ENCODE data around the gene ST14. TPM values are rescaled to one million over a fixed set of nuclear protein-coding genes. Genes with fewer than 3 reads are reported as not detected.
A peak's percentile ranks its signal among the peaks of the same experiment; 100 is the strongest.

ST14 gene
- total RNA-seq, 1 experiment from 2014 or later: 298 TPM

GRCh38 chr11:130209954-130210854 lies 50.6 kb downstream of the ST14 start:
- BruUV-seq (replicated peaks): TSS peak; percentile 94
- H3K9me3 Mint-ChIP-seq (ENCODE audit: unreplicated experiment): no peaks in the 10 kb centered on the region
- 0 out of 2 replicates have a peak, but pooled peaks cover 5% of the 10 kb centered on the region for H3K4me1 ChIP-seq
- DNase-seq: peak in 1 of 2 experiments; percentile 27
- no peaks in the 10 kb centered on the region for H3K27me3 ChIP-seq (replicated peaks; ENCODE audit: control insufficient read depth, insufficient read depth, low read length)
- H3K27me3 Mint-ChIP-seq (ENCODE audit: insufficient read depth, unreplicated experiment): no peaks in the 10 kb centered on the region
- TF ChIP-seq CTCF (IDR thresholded peaks at IDR 0.05; ENCODE audit: insufficient read depth in 1 of 2, low read depth in 1 of 2, low read length in 1 of 2, severe bottlenecking in 1 of 2, unreplicated experiment in 1 of 2): no peak
- intact Hi-C loops (cut with micrococcal nuclease; ENCODE audit: unreplicated experiment): loop anchor here (10.0 kb wide), 1 partner anchor 655 kb away; no protein-coding TSS in a partner anchor
- H3K4me1 Mint-ChIP-seq (ENCODE audit: low read depth, unreplicated experiment): no peaks in the 10 kb centered on the region
- ChIA-PET POLR2A (no interaction called here), CTCF (no interaction called here)
- no peak overlapping the region for H3K4me3 Mint-ChIP-seq (ENCODE audit: unreplicated experiment)
- peaks cover 88% of the 10 kb centered on the region for H3K36me3 Mint-ChIP-seq (ENCODE audit: insufficient read depth, unreplicated experiment)
- peak overlapping the region; percentile 20 for H3K27ac Mint-ChIP-seq (ENCODE audit: unreplicated experiment)
- H3K4me3 ChIP-seq (ENCODE audit: low read depth, low read length): no peak overlapping the region
- no peaks in the 10 kb centered on the region for H3K36me3 ChIP-seq (ENCODE audit: control insufficient read depth, insufficient read depth, low read length)
- H3K9me3 ChIP-seq: no peaks in the 10 kb centered on the region

GRCh38 chr11:130211144-130211543 lies 51.6 kb downstream of the ST14 start:
- Histone ChIP-seq H3K4me3 (ENCODE audit: low read depth, low read length) (no peak overlapping the region), H3K27me3 (replicated peaks; ENCODE audit: control insufficient read depth, insufficient read depth, low read length) (no peaks in the 10 kb centered on the region), H3K4me1 (0 out of 2 replicates have a peak, but pooled peaks cover 5% of the 10 kb centered on the region), H3K9me3 (no peaks in the 10 kb centered on the region), H3K36me3 (ENCODE audit: control insufficient read depth, insufficient read depth, low read length) (no peaks in the 10 kb centered on the region)
- POLR2A ChIA-PET: no interaction called here
- TF ChIP-seq CTCF (IDR thresholded peaks at IDR 0.05; ENCODE audit: insufficient read depth in 1 of 2, low read depth in 1 of 2, low read length in 1 of 2, severe bottlenecking in 1 of 2, unreplicated experiment in 1 of 2): no peak
- Mint-ChIP-seq H3K36me3 (ENCODE audit: insufficient read depth, unreplicated experiment) (peaks cover 81% of the 10 kb centered on the region), H3K9me3 (ENCODE audit: unreplicated experiment) (no peaks in the 10 kb centered on the region), H3K4me1 (ENCODE audit: low read depth, unreplicated experiment) (no peaks in the 10 kb centered on the region), H3K4me3 (ENCODE audit: unreplicated experiment) (no peak overlapping the region), H3K27ac (ENCODE audit: unreplicated experiment) (peak overlapping the region; percentile 20), H3K27me3 (ENCODE audit: insufficient read depth, unreplicated experiment) (no peaks in the 10 kb centered on the region)
- CTCF ChIA-PET: interaction anchor here (1.1 kb wide), 1 partner anchor 127 kb away, joined by 3 read pairs; no protein-coding TSS in a partner anchor
- intact Hi-C loops (cut with micrococcal nuclease; ENCODE audit: unreplicated experiment): loop anchor here (10.0 kb wide), 1 partner anchor 654 kb away; no protein-coding TSS in a partner anchor
- BruUV-seq (replicated peaks): no TSS peak
- peak in 1 of 2 experiments; percentile 21 for DNase-seq

GRCh38 chr11:130211781-130212401 lies 52.3 kb downstream of the ST14 start:
- no TSS peak for BruUV-seq (replicated peaks)
- no peaks in the 10 kb centered on the region for H3K27me3 Mint-ChIP-seq (ENCODE audit: insufficient read depth, unreplicated experiment)

More at GRCh38 chr11:130211781-130212401, 52.3 kb downstream of the ST14 start:
- peak overlapping the region; percentile 20 for H3K27ac Mint-ChIP-seq (ENCODE audit: unreplicated experiment)
- H3K9me3 ChIP-seq: no peaks in the 10 kb centered on the region
- H3K4me3 ChIP-seq (ENCODE audit: low read depth, low read length): no peak overlapping the region
- H3K4me1 Mint-ChIP-seq (ENCODE audit: low read depth, unreplicated experiment): peaks cover 3% of the 10 kb centered on the region
- peak in 1 of 2 experiments; percentile 39 for DNase-seq
- H3K4me3 Mint-ChIP-seq (ENCODE audit: unreplicated experiment): no peak overlapping the region
- 0 out of 2 replicates have a peak, but pooled peaks cover 9% of the 10 kb centered on the region for H3K4me1 ChIP-seq
- no peak for TF ChIP-seq CTCF (IDR thresholded peaks at IDR 0.05; ENCODE audit: insufficient read depth in 1 of 2, low read depth in 1 of 2, low read length in 1 of 2, severe bottlenecking in 1 of 2, unreplicated experiment in 1 of 2)
- H3K27me3 ChIP-seq (replicated peaks; ENCODE audit: control insufficient read depth, insufficient read depth, low read length): no peaks in the 10 kb centered on the region
- H3K9me3 Mint-ChIP-seq (ENCODE audit: unreplicated experiment): no peaks in the 10 kb centered on the region
- POLR2A ChIA-PET: no interaction called here
- H3K36me3 Mint-ChIP-seq (ENCODE audit: insufficient read depth, unreplicated experiment): peaks cover 81% of the 10 kb centered on the region
- H3K36me3 ChIP-seq (ENCODE audit: control insufficient read depth, insufficient read depth, low read length): no peaks in the 10 kb centered on the region
- intact Hi-C loops (cut with micrococcal nuclease; ENCODE audit: unreplicated experiment): loop anchor here (2.0 to 10.0 kb wide), 2 partner anchors 107 to 653 kb away; no protein-coding TSS in a partner anchor
- CTCF ChIA-PET: interaction anchor here (0.9 to 1.8 kb wide), 13 partner anchors 30 to 330 kb away, joined by 3 to 19 read pairs (median 3); no protein-coding TSS in a partner anchor

All from Caco-2 (cell line).